ENCODE results near the gene CHDH. TPM values are rescaled to one million over a fixed set of nuclear protein-coding genes. Genes with fewer than 3 reads are reported as not detected.

The CHDH gene
- total and polyA plus RNA-seq, 2 donors (not counting 1 experiment from before 2014, with no cell fraction given) = 0.03 to 0.37 TPM

DNA sequence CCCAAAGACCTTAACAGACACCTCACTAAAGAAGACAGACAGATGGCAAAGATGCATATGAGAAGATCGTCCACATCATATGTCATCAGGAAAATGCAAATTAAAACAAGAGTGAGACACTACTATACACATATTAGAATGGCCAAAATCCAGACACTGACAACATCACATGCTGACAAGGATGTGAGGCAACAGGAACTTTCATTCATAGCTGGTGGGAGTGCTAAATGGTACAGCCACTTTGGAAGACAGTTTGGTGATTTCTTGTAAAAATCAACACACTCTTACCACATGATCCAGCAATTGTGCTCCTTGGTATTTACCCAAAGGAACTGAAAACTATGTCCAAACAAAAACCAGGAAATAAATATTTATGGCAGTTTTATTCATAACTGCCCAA lies 17.6 kb downstream of the CHDH start:
- no peak for TF ChIP-seq EZH2 (IDR thresholded peaks at IDR 0.05; ENCODE audit: borderline replicate concordance, insufficient read depth, low read depth, low read length, poor library complexity, severe bottlenecking)
- TF ChIP-seq, protein P1, sequence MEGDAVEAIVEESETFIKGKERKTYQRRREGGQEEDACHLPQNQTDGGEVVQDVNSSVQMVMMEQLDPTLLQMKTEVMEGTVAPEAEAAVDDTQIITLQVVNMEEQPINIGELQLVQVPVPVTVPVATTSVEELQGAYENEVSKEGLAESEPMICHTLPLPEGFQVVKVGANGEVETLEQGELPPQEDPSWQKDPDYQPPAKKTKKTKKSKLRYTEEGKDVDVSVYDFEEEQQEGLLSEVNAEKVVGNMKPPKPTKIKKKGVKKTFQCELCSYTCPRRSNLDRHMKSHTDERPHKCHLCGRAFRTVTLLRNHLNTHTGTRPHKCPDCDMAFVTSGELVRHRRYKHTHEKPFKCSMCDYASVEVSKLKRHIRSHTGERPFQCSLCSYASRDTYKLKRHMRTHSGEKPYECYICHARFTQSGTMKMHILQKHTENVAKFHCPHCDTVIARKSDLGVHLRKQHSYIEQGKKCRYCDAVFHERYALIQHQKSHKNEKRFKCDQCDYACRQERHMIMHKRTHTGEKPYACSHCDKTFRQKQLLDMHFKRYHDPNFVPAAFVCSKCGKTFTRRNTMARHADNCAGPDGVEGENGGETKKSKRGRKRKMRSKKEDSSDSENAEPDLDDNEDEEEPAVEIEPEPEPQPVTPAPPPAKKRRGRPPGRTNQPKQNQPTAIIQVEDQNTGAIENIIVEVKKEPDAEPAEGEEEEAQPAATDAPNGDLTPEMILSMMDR (IDR thresholded peaks at IDR 0.05) = no peak
- Mint-ChIP-seq H3K9me3 (ENCODE audit: insufficient read depth) (no peaks in the 10 kb centered on the region), H3K27me3 (no peaks in the 10 kb centered on the region), H3K27ac (no peak overlapping the region), H3K4me3 (no peak overlapping the region), H3K4me1 (no peaks in the 10 kb centered on the region)
- no peak overlapping the region for H3K27ac ChIP-seq (ENCODE audit: low read length in 2 of 2)
- no peaks in the 10 kb centered on the region for H3K36me3 ChIP-seq (replicated peaks in 1 of 2; ENCODE audit: control extremely low read depth in 1 of 2, control insufficient read depth in 1 of 2, extremely low read depth in 1 of 2, insufficient read depth in 2 of 2, low read length in 1 of 2)
- no peak overlapping the region for H2AFZ ChIP-seq (ENCODE audit: insufficient read depth, low read depth, low read length, poor library complexity, severe bottlenecking)
- H3K79me2 ChIP-seq (ENCODE audit: control insufficient read depth, insufficient read depth, low read length) = no peaks in the 10 kb centered on the region
- intact Hi-C loops (cut with micrococcal nuclease) = no loop called here
- POLR2A ChIA-PET = no interaction called here
- no peaks in the 10 kb centered on the region for H3K4me1 ChIP-seq (ENCODE audit: control insufficient read depth in 2 of 2, insufficient read depth in 2 of 2, low read length in 2 of 2)
- CTCF ChIA-PET = no interaction called here
- H3K9ac ChIP-seq (ENCODE audit: low read length) = no peak overlapping the region
- no peak for ATAC-seq (ENCODE audit: low read depth)
- no peak overlapping the region for H3K4me3 ChIP-seq (ENCODE audit: control extremely low read depth in 1 of 5, extremely low read depth in 1 of 5, insufficient read depth in 1 of 5, low read depth in 2 of 5, low read length in 4 of 5)
- H4K20me1 ChIP-seq (ENCODE audit: control insufficient read depth, insufficient read depth, low read length, poor library complexity, severe bottlenecking) = no peaks in the 10 kb centered on the region
- H3K27me3 ChIP-seq (replicated peaks in 1 of 4; ENCODE audit: control extremely low read depth in 1 of 4, control insufficient read depth in 3 of 4, insufficient read depth in 4 of 4, low read length in 3 of 4) = peaks cover 0 to 2% (median 0%) of the 10 kb centered on the region in 4 experiments
- 100% methylated on average over 1 of the region's 1 CpG for WGBS (ENCODE audit: insufficient coverage)
- no peak overlapping the region for H3K4me2 ChIP-seq (replicated peaks; ENCODE audit: low read depth, low read length, poor library complexity, severe bottlenecking)
- peaks cover 0 to 3% (median 0%) of the 10 kb centered on the region in 3 donors for H3K9me3 ChIP-seq (ENCODE audit: control extremely low read depth in 1 of 3, control insufficient read depth in 2 of 3, insufficient read depth in 1 of 3, low read length in 2 of 3)
- no peak for DNase-seq

DNA sequence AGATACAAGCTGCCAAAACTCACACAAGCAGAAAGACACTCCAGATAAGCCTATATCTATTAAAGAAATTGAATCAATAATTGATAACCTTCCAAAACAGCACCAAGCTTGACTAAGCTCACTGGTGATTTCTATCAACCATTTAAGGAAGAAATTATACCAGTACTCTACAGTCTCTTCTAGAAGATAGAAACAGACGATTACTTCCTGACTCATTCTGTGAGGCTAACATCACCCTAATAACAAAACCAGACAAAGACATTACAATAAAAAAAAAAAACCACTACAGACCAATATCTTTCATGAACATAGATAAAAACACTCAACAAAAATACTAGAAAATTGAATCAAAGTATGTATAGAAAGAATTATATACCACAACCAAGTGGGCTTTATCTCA lies 20.2 kb downstream of the CHDH start:
- Histone ChIP-seq H3K27ac (ENCODE audit: low read length in 2 of 2) (no peak overlapping the region), H3K4me1 (ENCODE audit: control insufficient read depth in 2 of 2, insufficient read depth in 2 of 2, low read length in 2 of 2) (no peaks in the 10 kb centered on the region), H3K9me3 (ENCODE audit: control extremely low read depth in 1 of 3, control insufficient read depth in 2 of 3, insufficient read depth in 1 of 3, low read length in 2 of 3) (peaks cover 0 to 3% (median 0%) of the 10 kb centered on the region in 3 donors), H3K79me2 (ENCODE audit: control insufficient read depth, insufficient read depth, low read length) (no peaks in the 10 kb centered on the region), H3K9ac (ENCODE audit: low read length) (no peak overlapping the region), H3K27me3 (replicated peaks in 1 of 4; ENCODE audit: control extremely low read depth in 1 of 4, control insufficient read depth in 3 of 4, insufficient read depth in 4 of 4, low read length in 3 of 4) (peaks cover 0 to 2% (median 0%) of the 10 kb centered on the region in 4 experiments), H3K4me2 (replicated peaks; ENCODE audit: low read depth, low read length, poor library complexity, severe bottlenecking) (no peak overlapping the region), H2AFZ (ENCODE audit: insufficient read depth, low read depth, low read length, poor library complexity, severe bottlenecking) (no peak overlapping the region), H3K4me3 (ENCODE audit: control extremely low read depth in 1 of 5, extremely low read depth in 1 of 5, insufficient read depth in 1 of 5, low read depth in 2 of 5, low read length in 4 of 5) (no peak overlapping the region), H3K36me3 (replicated peaks in 1 of 2; ENCODE audit: control extremely low read depth in 1 of 2, control insufficient read depth in 1 of 2, extremely low read depth in 1 of 2, insufficient read depth in 2 of 2, low read length in 1 of 2) (no peaks in the 10 kb centered on the region), H4K20me1 (ENCODE audit: control insufficient read depth, insufficient read depth, low read length, poor library complexity, severe bottlenecking) (no peaks in the 10 kb centered on the region)
- Mint-ChIP-seq H3K9me3 (ENCODE audit: insufficient read depth) (no peaks in the 10 kb centered on the region), H3K4me3 (no peak overlapping the region), H3K27ac (no peak overlapping the region), H3K27me3 (no peaks in the 10 kb centered on the region), H3K4me1 (no peaks in the 10 kb centered on the region)
- WGBS (ENCODE audit: insufficient coverage) = no CpG with 5 or more reads among the region's 1 CpG
- DNase-seq (no peak), ATAC-seq (ENCODE audit: low read depth) (no peak)
- TF ChIP-seq, protein P1 (IDR thresholded peaks at IDR 0.05) = no peak
- no peak for TF ChIP-seq EZH2 (IDR thresholded peaks at IDR 0.05; ENCODE audit: borderline replicate concordance, insufficient read depth, low read depth, low read length, poor library complexity, severe bottlenecking)
- intact Hi-C loops (cut with micrococcal nuclease) = no loop called here
- POLR2A ChIA-PET = no interaction called here
- CTCF ChIA-PET = no interaction called here

Measured in B cell (primary cell).